HG02938 (cell line): ENCODE results near the gene KRT20.
"Not testable (repeated sequence)": the region's sequence is repeated elsewhere in the genome, so short reads cannot be mapped to it uniquely, and the experiment has no call there.

Source experiments
- ATAC-seq: cut with Tn5 transposase; IDR thresholded peaks from one replicate; pipeline ENCODE4 v1.9.1; 2021; ENCODE audit warnings: mild to moderate bottlenecking, moderate library complexity; ENCODE audit not compliant: unreplicated experiment

Gene KRT20

DNA sequence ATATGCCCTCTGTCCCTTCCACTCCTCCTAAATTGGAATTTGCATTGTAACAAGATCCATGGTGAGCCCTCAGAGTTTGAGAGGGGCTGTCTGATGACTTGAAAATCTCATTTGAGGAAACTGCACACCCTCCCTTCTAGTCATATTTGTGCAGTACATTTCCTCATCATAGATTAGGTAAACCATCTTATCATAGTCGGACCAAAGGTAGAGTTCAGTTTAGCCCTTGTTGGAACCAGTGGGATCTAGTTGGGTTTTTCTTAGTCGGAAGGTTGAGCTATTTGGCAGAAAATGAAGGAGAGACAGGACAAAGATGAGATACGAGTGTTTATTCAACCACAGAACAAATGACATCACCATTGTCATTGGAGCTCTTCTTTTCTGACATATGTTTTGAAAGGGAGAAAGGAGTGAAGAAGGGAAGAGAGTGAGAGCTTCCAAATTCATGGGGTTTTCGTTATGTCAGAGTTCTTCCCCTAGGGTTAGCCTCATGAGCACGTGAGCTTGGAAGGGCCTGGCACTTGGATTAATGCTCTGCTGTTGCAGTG lies 15.8 kb upstream of the KRT20 start:
- no peak for ATAC-seq

GRCh38 chr17:40896916-40897455 lies 11.9 kb upstream of the KRT20 start:
- ATAC-seq: no peak

GRCh38 chr17:40895106-40895730 lies 10.2 kb upstream of the KRT20 start:
- no peak for ATAC-seq

- no peak for ATAC-seq
These were observed 3.2 kb upstream of the KRT20 start for GRCh38 chr17:40888196-40888720.

- no peak for ATAC-seq
These were observed 1.0 kb upstream of the KRT20 start for GRCh38 chr17:40886090-40886489.

- no peak for ATAC-seq
These were observed 1.3 kb downstream of the KRT20 start for GRCh38 chr17:40883626-40884334.

DNA sequence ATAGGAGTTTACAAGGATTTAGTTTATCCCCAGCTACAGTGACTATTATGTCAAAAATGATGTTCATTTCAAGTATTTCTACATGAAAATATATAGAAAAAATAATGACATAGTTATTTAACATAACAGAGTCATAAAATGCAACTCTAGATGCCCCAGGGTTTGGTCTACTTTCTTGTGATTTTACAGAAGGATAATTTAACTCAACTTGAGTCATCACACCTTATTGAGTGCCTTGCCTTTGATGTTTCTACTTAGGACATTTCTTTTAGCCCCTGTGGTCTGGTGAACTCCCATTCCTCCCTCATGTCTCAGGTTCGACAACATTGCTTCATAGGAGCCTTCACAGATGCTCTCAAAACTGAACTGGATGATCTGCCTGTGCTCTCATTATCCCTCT lies 2.0 kb downstream of the KRT20 start:
- ATAC-seq: no peak

DNA sequence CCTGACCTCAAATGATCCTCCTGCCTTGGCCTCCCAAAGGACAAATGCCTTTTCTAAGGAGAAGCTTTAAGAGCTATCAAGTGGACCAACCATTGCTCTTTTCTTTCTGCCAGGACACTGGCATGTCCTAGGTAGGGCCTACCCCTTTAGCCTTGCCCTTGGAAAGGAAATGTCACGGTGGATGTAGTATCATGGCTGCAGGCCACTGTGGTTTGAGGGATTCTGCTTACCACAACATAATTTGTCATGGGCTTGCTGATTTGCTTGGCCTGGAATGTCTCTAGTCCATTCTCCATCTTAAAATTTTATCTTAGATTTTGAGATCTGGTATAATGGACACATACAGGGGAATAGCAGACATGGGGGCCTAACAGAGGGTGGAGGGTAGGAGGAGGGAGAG lies 6.0 kb downstream of the KRT20 start:
- no peak for ATAC-seq

DNA sequence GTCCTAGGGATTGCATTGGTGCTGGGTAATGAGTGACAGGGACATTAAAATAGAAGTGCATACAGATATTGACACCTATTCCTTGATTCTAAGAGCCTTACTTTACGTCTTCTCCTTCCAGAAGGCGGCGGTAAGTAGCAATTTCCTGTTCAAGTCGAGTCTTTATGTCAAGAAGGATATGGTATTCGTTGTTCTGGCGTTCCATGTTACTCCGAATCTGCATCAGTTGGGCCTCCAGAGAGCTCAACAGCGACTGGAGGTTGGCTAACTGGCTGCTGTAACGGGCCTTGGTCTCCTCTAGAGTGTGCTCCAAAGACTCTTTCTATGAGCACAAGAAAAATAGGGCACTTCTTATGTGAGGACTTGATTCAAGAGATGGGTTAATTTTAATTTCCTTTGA lies 7.0 kb downstream of the KRT20 start:
- ATAC-seq: no peak

DNA sequence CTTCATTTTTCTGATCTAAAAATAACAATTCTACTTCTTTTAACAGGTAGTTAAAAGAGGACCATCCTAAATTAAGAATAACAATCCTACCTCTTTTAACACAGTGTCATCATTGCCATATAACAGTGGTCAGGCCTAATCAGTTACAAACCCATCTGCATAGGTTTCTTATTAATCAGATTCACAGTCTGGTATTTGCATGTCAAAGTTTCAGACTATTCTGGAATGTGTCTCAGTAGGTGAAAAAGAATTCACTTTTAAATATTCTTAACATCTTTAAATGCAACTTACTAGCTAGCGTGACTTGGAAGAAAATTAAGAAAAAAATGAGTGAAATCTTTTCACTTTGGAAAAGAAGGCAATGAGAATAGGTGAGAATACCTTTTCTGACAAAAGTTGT lies 11.2 kb downstream of the KRT20 start:
- no peak for ATAC-seq

DNA sequence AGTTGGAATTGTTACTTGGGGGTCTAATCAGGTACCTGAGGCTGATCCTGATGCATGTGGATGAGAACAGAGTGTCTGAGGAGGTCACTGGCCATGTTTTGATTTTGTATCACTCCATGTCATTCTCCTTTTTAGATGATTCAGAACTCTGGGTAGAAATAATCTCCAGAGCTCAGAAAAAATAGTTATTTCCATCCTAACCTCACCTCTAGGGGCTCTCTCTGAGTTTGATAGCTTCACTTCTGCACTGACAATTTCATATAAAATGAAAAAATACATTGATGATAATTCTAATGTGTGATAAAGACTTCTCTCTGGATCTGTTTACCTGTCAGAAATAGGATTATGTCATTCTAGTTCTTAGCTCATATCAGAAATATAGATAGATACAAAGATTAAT lies 11.8 kb downstream of the KRT20 start:
- ATAC-seq: no peak

GRCh38 chr17:40872416-40872815 lies 12.6 kb downstream of the KRT20 start:
- no peak for ATAC-seq

GRCh38 chr17:40871316-40871715 lies 13.7 kb downstream of the KRT20 start:
- ATAC-seq: no peak

DNA sequence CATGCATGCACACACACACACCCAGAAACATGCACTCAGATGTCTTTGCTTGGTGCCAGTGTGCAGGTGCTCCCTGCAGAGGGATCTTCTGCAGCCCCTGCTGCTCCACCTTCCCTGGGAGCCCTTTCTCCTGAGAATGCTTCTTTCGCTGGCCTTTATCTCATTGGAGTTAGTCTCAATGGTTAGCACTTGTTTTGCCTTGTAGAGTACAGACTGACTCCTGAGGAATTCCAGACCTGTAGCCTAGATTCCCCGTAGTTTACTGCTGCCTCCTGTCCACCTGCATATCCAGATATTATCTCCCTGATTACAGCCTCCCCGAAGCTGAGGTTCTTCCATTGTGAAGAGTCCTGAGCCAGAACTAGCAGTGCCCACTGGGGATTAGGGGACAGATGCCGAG lies 14.9 kb downstream of the KRT20 start:
- ATAC-seq: no peak

DNA sequence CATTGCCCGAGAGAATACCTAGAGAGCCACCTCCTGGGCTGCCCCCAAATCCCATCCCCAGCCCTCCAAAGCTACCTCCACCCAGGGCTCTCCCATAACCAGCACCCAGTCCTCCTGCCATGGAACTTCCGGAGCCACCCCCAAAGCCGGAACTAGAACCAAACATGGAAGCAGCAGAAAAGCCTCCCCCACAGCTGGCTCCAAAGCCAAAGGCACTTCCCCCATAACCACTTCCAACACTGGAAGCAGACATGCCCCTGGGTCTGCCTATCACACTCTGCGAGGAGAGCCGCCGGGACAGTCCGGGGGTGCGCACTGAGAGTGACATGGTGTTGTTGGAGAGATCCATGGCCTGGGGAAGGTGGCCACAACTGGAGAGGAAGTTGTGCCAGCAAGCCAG lies 18.2 kb downstream of the KRT20 start, which contains the start of gene KRT12:
TSS of gene KRT12 (minus strand) at position 386 of the 400 bp plus-strand sequence. CDS start at position 349, 37 bp downstream.
- no peak for ATAC-seq

- no peak for ATAC-seq
These were observed 20.2 kb downstream of the KRT20 start for GRCh38 chr17:40864661-40865390.

GRCh38 chr17:40862985-40863733 lies 21.9 kb downstream of the KRT20 start:
- ATAC-seq: no peak

GRCh38 chr17:40859536-40859935 lies 25.5 kb downstream of the KRT20 start:
- ATAC-seq: no peak

DNA sequence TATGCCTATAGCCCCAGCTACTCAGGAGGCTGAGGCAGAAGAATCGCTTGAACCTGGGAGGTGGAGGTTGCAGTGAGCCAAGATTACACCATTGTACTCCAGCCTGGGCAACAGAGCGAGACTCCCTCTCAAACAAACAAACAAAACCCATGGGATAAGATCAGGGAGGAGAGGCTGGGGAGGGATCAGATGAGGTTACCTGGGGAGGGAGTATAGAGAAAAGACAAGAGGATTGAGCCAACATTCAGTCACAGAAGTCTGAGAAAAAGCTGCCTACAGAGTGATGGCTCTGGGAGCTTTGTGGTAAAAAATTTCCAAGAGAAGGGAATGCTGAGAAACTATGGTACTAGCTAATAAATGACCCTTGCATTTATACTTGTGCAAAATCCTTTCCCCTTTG lies 26.4 kb downstream of the KRT20 start:
- ATAC-seq: not testable (repeated sequence)

GRCh38 chr17:40857535-40857934 lies 27.5 kb downstream of the KRT20 start:
- no peak for ATAC-seq
